Stimulated activated CD4-positive, alpha-beta T cell treated with anti-CD3 and anti-CD28 coated beads, TNF-alpha, amount 100 ng/mL, for 1 hour (primary cell): ENCODE measurements around the gene KCNK18.
"Not testable (repeated sequence)": the region's sequence is repeated elsewhere in the genome, so short reads cannot be mapped to it uniquely, and the experiment has no call there.

Experiments used
- DNase-seq, 3 donors: peaks; one replicate each; pipeline ENCODE4 v3.0.0-alpha.2; 2020; ENCODE audit warnings: low read depth in 3 of 3, low spot score in 1 of 3

The KCNK18 gene

GRCh38 chr10:117170244-117170643 is 27.0 kb upstream of the KCNK18 start:
- DNase-seq: no peak

DNA sequence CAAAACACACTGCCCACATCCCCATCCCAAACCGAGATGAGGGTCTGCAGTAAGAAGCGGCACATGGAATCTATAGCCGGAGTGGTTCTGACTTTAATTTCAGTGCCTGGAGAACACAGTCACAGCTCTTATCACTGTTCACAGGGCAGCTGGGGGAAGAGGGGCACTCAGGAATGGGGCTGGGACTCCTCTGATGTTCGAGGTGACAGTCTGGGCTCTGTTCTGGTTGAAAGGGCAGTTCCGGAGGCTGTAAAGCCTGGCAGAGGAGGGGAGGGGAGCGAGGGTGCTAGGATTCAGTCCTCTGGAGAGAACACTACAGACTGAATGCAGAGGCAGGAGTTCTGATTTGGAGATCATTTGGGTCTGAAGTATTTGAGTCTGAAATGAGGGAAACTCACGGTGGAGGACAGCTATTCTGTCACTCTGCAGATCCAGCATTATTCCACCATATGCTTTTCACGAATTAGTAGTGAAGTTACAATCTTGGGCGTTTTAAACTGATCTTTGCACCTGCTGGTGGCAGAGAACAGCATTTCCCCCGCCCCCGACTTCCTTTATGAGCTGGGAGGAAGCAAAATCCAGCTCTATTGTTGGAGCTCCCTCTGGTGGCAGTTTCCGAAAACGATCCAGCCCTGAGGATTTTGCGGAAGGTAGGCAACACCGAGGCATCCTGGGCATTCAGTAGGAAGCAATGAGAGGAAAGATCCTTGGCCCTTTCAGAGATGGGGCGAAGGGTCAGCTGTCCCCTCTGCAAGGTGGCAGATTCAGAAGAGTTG is 22.7 kb upstream of the KCNK18 start:
- DNase-seq: peak; percentile 38 to 77 (median 64)

GRCh38 chr10:117175215-117175900 is 21.9 kb upstream of the KCNK18 start:
- no peak for DNase-seq

DNA sequence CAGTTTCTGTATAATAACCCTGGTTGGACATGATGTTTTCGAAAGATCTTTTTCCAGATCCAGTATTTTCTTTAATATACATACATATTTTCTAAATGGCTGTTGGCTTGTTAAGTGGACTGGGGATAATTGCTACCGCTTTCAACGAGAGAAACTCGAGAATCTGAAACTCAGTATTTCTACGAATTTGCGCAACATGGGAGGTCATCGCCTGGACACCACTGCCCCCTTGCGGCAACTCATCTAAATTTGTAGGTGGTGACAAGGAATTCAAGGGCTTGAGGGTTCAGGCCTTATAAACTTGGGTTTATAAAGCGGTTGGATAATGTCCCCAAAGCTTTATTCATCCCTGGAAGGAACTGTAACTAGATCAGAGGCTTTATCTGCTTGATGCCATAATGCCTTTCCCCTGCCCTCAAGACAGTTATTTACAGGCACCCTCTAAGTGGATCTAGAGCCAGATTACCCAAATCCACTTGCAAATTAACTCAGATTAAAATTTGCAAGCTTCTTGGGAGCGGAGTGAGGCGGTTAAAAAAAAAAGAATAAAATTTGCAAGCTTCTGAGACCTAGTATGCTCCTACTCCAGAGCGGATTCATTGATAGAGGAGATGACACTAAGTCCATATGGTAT is 21.3 kb upstream of the KCNK18 start:
- peak; percentile 32 to 71 (median 43) for DNase-seq

GRCh38 chr10:117178190-117178589 is 19.1 kb upstream of the KCNK18 start:
- DNase-seq: no peak

DNA sequence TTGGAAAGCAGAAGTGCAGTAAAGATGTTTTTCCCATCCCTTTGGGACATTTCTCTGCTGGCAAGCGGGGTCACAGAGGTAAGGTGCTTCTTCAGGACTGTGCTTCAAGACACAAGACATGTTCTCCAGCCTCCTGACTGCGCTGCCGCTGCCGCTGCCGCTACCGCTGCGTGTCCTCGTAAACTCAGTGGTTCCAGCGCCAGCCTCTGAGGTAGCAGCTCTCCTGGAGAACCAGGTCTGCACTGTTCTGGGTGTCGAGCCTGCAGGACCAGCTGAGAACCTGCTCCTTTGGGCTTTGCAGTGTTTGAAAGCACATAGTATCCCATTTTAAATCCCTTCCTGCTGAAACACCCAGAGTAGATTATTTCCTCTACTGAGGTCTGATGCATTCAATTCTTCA is 13.0 kb upstream of the KCNK18 start:
- DNase-seq: no peak

- DNase-seq: no peak
Measured at GRCh38 chr10:117184821-117185220, 12.5 kb upstream of the KCNK18 start.

GRCh38 chr10:117185817-117186216 is 11.5 kb upstream of the KCNK18 start:
- DNase-seq: not testable (repeated sequence)

- DNase-seq: no peak
Measured at GRCh38 chr10:117186832-117187615, 10.3 kb upstream of the KCNK18 start.

DNA sequence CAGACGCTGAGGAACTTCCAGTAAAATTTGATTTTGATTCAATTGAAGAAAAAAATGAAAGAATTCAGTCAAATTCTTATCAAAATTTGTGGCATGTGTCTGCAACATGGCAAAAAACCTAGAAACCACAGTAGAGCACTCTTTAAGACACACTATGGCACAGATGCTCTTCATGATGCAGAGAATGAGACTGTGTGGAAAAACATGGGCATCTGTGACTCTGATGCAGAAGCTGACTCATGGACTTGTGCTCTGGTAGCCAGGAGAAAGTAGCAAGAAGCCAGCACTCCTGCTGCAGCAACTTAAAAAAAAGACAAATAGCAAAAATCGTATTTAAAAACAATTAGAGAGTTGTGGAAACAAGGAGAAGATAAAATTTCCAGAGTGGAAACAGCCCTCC is 8.9 kb upstream of the KCNK18 start:
- no peak for DNase-seq

DNA sequence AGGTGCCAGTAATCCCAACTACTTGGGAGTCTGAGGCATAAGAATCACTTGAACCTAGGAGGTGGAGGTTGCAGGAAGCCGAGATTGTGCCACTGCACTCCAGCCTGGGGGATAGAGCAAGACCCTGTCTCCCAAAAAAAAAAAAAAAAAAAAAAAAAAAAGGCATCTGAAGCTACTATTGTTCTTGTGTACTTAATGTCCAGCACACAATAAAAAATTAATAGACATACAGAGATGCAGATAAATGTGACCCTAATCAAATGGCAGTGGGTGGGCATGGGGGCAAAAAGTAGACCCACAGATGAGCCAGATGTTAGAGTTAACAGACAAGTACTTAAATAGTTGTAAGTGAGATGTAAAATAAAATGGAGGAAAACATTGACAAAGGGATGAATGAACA is 7.7 kb upstream of the KCNK18 start:
- DNase-seq: no peak

GRCh38 chr10:117198088-117198487 is 799 bp downstream of the KCNK18 start:
- no peak for DNase-seq

DNA sequence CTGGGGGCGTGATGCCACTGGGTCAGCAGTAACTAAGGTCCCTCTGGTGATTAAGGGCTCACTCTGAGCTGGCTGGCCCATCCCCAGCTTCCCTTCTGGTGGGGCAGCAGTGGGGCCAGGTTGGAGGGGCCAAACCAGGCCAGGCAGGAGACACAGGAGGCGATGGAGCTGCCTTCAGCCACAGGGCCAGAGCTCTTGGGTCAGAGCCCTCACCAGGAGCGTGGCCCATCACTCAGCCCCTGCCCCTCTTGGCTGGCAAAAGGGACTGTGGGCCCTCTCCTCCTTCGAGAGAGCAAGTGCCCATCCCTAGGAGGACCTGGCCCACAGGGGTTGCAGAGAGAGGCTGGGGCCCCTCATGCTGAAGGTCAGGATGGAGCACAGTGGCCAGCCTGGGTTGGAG is 4.5 kb downstream of the KCNK18 start:
- DNase-seq: no peak

DNA sequence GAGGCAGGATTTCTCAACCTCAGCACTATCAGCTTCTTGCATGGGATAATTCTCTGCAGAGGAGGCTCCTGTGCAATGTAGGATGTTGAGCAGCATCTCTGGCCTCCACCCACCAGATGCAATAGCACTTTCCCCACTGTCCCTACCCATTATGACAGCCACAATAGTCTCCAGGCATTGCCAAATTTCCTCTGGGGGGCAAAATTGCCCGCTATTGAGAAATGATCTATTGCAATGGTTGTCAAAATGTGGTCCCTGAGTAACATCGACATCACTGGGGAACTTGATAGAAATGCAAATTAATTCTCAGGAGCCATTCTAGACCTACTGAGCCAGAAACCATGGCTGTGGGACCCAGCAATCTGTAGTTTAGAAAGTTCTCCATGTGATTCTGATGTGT is 7.0 kb downstream of the KCNK18 start:
- DNase-seq: no peak

DNA sequence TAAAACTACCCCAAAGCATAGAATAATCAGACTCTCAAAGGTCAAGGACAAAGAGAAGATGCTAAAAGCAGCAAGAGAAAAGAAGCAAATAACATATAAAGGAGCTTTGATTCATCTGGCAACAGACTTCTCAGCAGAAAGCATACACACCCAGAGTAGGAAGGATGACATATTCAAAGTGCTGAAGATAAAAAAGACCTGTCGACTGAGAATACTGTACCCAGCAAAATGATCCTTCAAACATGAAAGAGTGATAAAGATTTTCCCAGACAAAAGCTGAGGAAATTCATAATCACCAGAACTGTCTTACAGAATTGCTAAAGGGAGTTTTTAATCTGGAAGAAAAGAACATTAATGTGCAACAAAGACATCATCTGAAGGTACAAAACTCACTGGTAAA is 14.9 kb downstream of the KCNK18 start:
- no peak for DNase-seq

- no peak for DNase-seq
Measured at GRCh38 chr10:117214401-117214800, 17.1 kb downstream of the KCNK18 start.

GRCh38 chr10:117215079-117215478 is 17.8 kb downstream of the KCNK18 start:
- no peak for DNase-seq

- DNase-seq: no peak
Measured at GRCh38 chr10:117216028-117216427, 18.7 kb downstream of the KCNK18 start.

- DNase-seq: peak; percentile 24 to 67 (median 36)
Measured at GRCh38 chr10:117216611-117217195, 19.4 kb downstream of the KCNK18 start.

DNA sequence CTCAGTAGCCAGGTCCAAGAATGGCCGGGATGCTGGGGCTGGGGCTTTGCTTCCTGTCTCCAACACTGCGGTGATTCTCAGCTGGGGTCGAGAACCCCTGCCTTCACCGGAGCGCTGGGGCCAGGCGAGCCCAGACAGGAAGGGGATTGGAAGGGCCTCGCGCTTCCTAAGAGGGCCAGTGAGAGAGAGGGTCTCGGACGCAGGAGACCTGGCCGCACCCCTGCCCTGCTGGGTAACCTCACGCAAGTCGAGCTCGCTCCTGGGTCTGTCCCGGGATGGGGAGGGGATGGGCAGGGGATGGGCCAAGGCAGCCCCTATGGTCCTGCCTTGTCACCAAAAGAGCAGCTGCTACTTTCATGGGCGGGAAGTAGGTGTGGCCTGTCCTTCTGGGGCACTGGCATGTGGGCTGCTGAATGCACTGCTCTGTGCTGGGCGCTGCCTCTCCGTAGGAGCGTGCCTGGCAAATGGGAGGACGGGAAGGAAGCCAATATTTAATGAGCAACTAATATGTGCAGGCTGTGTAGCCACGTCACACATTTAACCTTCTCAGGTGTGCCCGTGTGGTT is 20.0 kb downstream of the KCNK18 start:
- DNase-seq: no peak

DNA sequence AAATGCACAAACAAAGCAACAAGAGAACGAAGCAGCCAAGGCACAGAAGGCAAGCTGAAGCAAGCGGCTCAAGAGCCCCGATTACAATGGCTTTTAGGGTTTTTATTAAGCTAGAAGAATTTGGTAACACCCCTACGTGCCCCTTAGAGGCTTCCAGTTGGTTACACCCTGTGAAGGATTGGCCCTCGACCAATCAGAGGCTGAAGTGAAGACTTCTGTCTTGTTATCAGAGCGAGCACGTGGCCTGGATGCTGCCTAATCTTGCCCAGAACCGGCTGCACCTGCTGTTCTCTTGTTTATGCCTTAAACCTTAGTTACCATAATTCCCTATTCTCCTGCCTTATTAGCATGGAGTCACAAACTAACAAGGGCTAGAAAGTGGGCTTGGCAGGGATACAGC is 21.4 kb downstream of the KCNK18 start:
- DNase-seq: no peak
